Mucosa of gallbladder (tissue), 1 donor: ENCODE data around the gene CD14. TPM values are rescaled to one million over a fixed set of nuclear protein-coding genes. Genes with fewer than 3 reads are reported as not detected.
"Not testable (repeated sequence)": the region's sequence is repeated elsewhere in the genome, so short reads cannot be mapped to it uniquely, and the experiment has no call there.

Experiments used
- DNase-seq: peaks from one replicate; pipeline ENCODE4 v3.0.0-alpha.2; 2020; ENCODE audit warnings: low spot score
- total RNA-seq: library from RNA; stranded (reverse); gene quantifications from one replicate; pipeline ENCODE4 v1.2.1, GENCODE V29; 2021
- donor health status: DM: no; HTN: no; CAD: no.

Gene CD14
- total RNA-seq, 1 donor from 2014 or later, result 104 TPM

GRCh38 chr5:140596321-140596741, 36.6 kb downstream of the CD14 start:
- DNase-seq, result peak; percentile 39

- peak; percentile 78 for DNase-seq
Observed at GRCh38 chr5:140595538-140596300, 37.3 kb downstream of the CD14 start.

- no peak for DNase-seq
Observed at GRCh38 chr5:140594169-140594568, 38.8 kb downstream of the CD14 start.

- DNase-seq, result not testable (repeated sequence)
Observed at GRCh38 chr5:140593070-140593469, 39.9 kb downstream of the CD14 start.

GRCh38 chr5:140591747-140592372, 41.1 kb downstream of the CD14 start:
- no peak for DNase-seq

GRCh38 chr5:140590861-140591260, 42.1 kb downstream of the CD14 start:
- DNase-seq, result no peak

GRCh38 chr5:140588311-140589070, 44.5 kb downstream of the CD14 start:
- DNase-seq, result no peak

- DNase-seq, result no peak
Observed at GRCh38 chr5:140587495-140587894, 45.5 kb downstream of the CD14 start.

Other genes starting within 250 kb of the CD14 start
- gene ANKHD1, start 231.3 kb downstream of the CD14 start, total RNA-seq, result 116 TPM
- gene EIF4EBP3, start 85.5 kb downstream of the CD14 start, total RNA-seq, result 14.4 TPM
- 27.2 TPM for gene SRA1, start 75.7 kb downstream of the CD14 start, total RNA-seq
- 46.4 TPM for gene APBB3, start 68.6 kb downstream of the CD14 start, total RNA-seq
- gene SLC35A4, start 68.3 kb downstream of the CD14 start, total RNA-seq, result 73.8 TPM
- 20.6 TPM for gene TMCO6, start 6.3 kb upstream of the CD14 start, total RNA-seq
- 73.0 TPM for gene NDUFA2, start 14.5 kb upstream of the CD14 start, total RNA-seq
- 72.1 TPM for gene IK, start 14.7 kb upstream of the CD14 start, total RNA-seq
- gene WDR55, start 31.7 kb upstream of the CD14 start, total RNA-seq, result 22.1 TPM
- gene DND1, start 40.4 kb upstream of the CD14 start, total RNA-seq, result 2.5 TPM
- gene HARS1, start 58.2 kb upstream of the CD14 start, total RNA-seq, result 45.5 TPM
- 30.5 TPM for gene HARS2, start 58.3 kb upstream of the CD14 start, total RNA-seq
- 50.9 TPM for gene ZMAT2, start 67.3 kb upstream of the CD14 start, total RNA-seq
- 0.06 TPM for gene PCDHA1, start 153.0 kb upstream of the CD14 start, total RNA-seq
- gene PCDHA2, start 161.7 kb upstream of the CD14 start, total RNA-seq, result 0.20 TPM
- 1.9 TPM for gene PCDHA3, start 167.9 kb upstream of the CD14 start, total RNA-seq
- 8.0 TPM for gene PCDHA4, start 173.9 kb upstream of the CD14 start, total RNA-seq
- gene PCDHA5, start 188.4 kb upstream of the CD14 start, total RNA-seq, result 1.2 TPM
- 2.0 TPM for gene PCDHA6, start 194.8 kb upstream of the CD14 start, total RNA-seq
- 0.89 TPM for gene PCDHA7, start 201.1 kb upstream of the CD14 start, total RNA-seq
- 0.49 TPM for gene PCDHA8, start 208.0 kb upstream of the CD14 start, total RNA-seq
- gene PCDHA9, start 215.2 kb upstream of the CD14 start, total RNA-seq, result 0.29 TPM
- gene PCDHA10, start 222.7 kb upstream of the CD14 start, total RNA-seq, result 2.9 TPM
- gene PCDHA11, start 235.8 kb upstream of the CD14 start, total RNA-seq, result 2.9 TPM
- 10.0 TPM for gene PCDHA12, start 242.1 kb upstream of the CD14 start, total RNA-seq
- 6.7 TPM for gene PCDHA13, start 248.9 kb upstream of the CD14 start, total RNA-seq